HepG2 (cell line): ENCODE data around the gene SLC36A1. TPM values are rescaled to one million over a fixed set of nuclear protein-coding genes. Genes with fewer than 3 reads are reported as not detected.

Experiments
- ATAC-seq: fragments of 200-7000 bp; cut with Tn5 transposase; 3 replicates; pipeline ENCODE4 v1.9.1; 2020; ENCODE audit warnings: mild to moderate bottlenecking, moderate library complexity
- BruUV-seq: library from RNA; stranded (reverse); fragments of 400-500 nt; replicated peaks from 2 replicates; lab custom pipeline; 2021; lab: Mats Ljungman, UMichigan
- CTCF ChIA-PET: fragments of 300-600 bp; formaldehyde crosslinking; extraction: SDS; loops from one replicate; lab custom pipeline; 2021; ENCODE audit warnings: low total read pairs, inconsistent platforms, low intra/inter-chr PET ratio; lab: Yijun Ruan, JAX
- POLR2A ChIA-PET: fragments of 350-600 bp; sonication (Branson Sonifier 250); formaldehyde crosslinking; loops from one replicate; lab custom pipeline; 2020; ENCODE audit warnings: antibody characterized with exemption, inconsistent platforms; lab: Yijun Ruan, JAX
- DNase-seq: peaks from one replicate; pipeline ENCODE4 v3.0.0-alpha.2; 2015; ENCODE audit warnings: low spot score
- FAIRE-seq: peaks from 3 replicates; lab custom pipeline; 2011; peaks lifted over from hg19 to GRCh38; lab: Jason Lieb, UNC
- H2AFZ ChIP-seq: one replicate; pipeline ENCODE4 v1.6.1; 2011; ENCODE audit warnings: low read length, inconsistent platforms
- H3K27ac ChIP-seq: fragments of 300-600 bp; 3 replicates; pipeline ENCODE4 v1.8.0; 2011; ENCODE audit warnings: mixed run types, mild to moderate bottlenecking, mixed read lengths, low read length, inconsistent platforms; ENCODE audit not compliant: insufficient read depth; ENCODE audit errors: extremely low read length
- H3K27me3 ChIP-seq, 2 experiments: fragments of 200-600 bp in 1 of 2; 2 replicates in 1 of 2; 3 replicates in 1 of 2; pipeline versions ENCODE4 v1.6.0 to v1.8.0; 2011; ENCODE audit warnings: low read length in 2 of 2, mild to moderate bottlenecking in 2 of 2, moderate library complexity in 2 of 2, inconsistent platforms in 1 of 2; ENCODE audit not compliant: insufficient read depth in 2 of 2, control insufficient read depth in 1 of 2
- H3K36me3 ChIP-seq, 2 experiments: fragments of 200-600 bp in 1 of 2; replicated peaks in 1 of 2; 2 replicates in 1 of 2; 3 replicates in 1 of 2; pipeline versions ENCODE4 v1.5.1 to v1.8.0; 2011; ENCODE audit warnings: low read length in 2 of 2, inconsistent platforms in 1 of 2; ENCODE audit not compliant: insufficient read depth in 2 of 2, control insufficient read depth in 1 of 2
- H3K4me1 ChIP-seq: 2 replicates; pipeline ENCODE4 v1.5.1; 2012; ENCODE audit warnings: low read length, inconsistent platforms; ENCODE audit not compliant: insufficient read depth
- H3K4me2 ChIP-seq: 2 replicates; pipeline ENCODE4 v1.6.0; 2011; ENCODE audit warnings: low read depth, low read length, inconsistent platforms
- H3K4me3 ChIP-seq, 3 experiments: fragments of 200-600 bp in 1 of 3; sonication (generic), shearing (Covaris generic) in 1 of 3; replicated peaks in 1 of 3; 2 replicates each; pipeline ENCODE4 v1.5.1; 2011 to 2016; ENCODE audit warnings: low read length in 3 of 3, inconsistent platforms in 2 of 3, low read depth in 2 of 3, mild to moderate bottlenecking in 2 of 3, control low read depth in 1 of 3, mixed read lengths in 1 of 3; ENCODE audit not compliant: insufficient read depth in 1 of 3
- H3K79me2 ChIP-seq: one replicate; pipeline ENCODE4 v1.6.1; 2011; ENCODE audit warnings: low read length, inconsistent platforms; ENCODE audit not compliant: insufficient read depth
- H3K9ac ChIP-seq: 2 replicates; pipeline ENCODE4 v1.6.0; 2011; ENCODE audit warnings: mild to moderate bottlenecking, low read depth, low read length, inconsistent platforms; ENCODE audit not compliant: insufficient read depth
- H3K9me3 ChIP-seq: 2 replicates; pipeline ENCODE4 v1.5.1; 2012; ENCODE audit warnings: mild to moderate bottlenecking, low read length
- H4K20me1 ChIP-seq: 2 replicates; pipeline ENCODE4 v1.6.0; 2011; ENCODE audit warnings: inconsistent platforms, mild to moderate bottlenecking, low read length, moderate library complexity; ENCODE audit not compliant: insufficient read depth
- ARHGAP35 ChIP-seq: sonication (generic); formaldehyde crosslinking; IDR thresholded peaks from 2 replicates; pipeline ENCODE4 v1.9.0; 2022; ENCODE audit warnings: mild to moderate bottlenecking, inconsistent platforms, moderate library complexity, missing genetic modification reagents, borderline replicate concordance
- CENPT ChIP-seq: sonication (generic); formaldehyde crosslinking; IDR thresholded peaks from 2 replicates; pipeline ENCODE4 v1.8.0; 2022; ENCODE audit warnings: low read depth, mild to moderate bottlenecking, moderate library complexity, missing genetic modification reagents
- MTF2 ChIP-seq: sonication (generic); formaldehyde crosslinking; IDR thresholded peaks from 2 replicates; pipeline ENCODE4 v1.5.0; 2020; ENCODE audit warnings: missing genetic modification reagents, borderline replicate concordance
- MXI1 ChIP-seq: IDR thresholded peaks from 3 replicates; pipeline ENCODE4 v1.6.1; 2012; ENCODE audit warnings: low read depth, low read length, inconsistent platforms, borderline replicate concordance
- NFYC ChIP-seq: IDR thresholded peaks from 2 replicates; pipeline ENCODE4 v1.6.1; 2016; ENCODE audit warnings: missing genetic modification reagents, missing compliant biosample characterization
- PAWR ChIP-seq: sonication (generic); formaldehyde crosslinking; IDR thresholded peaks from 2 replicates; pipeline ENCODE4 v1.4.0; 2020; ENCODE audit warnings: missing genetic modification reagents, mild to moderate bottlenecking, borderline replicate concordance
- SRF ChIP-seq: IDR thresholded peaks from 2 replicates; pipeline ENCODE4 v1.6.1; 2011; ENCODE audit warnings: mild to moderate bottlenecking, low read depth, low read length, moderate library complexity
- TSC22D2 ChIP-seq: sonication (generic); formaldehyde crosslinking; IDR thresholded peaks from 2 replicates; pipeline ENCODE4 v1.5.1; 2020; ENCODE audit warnings: missing genetic modification reagents, mild to moderate bottlenecking, borderline replicate concordance
- ZFP82 ChIP-seq: sonication (generic); formaldehyde crosslinking; IDR thresholded peaks from 2 replicates; pipeline ENCODE4 v1.5.1; 2020; ENCODE audit warnings: mild to moderate bottlenecking, missing genetic modification reagents, borderline replicate concordance
- ZNF510 ChIP-seq: sonication (generic); formaldehyde crosslinking; IDR thresholded peaks from 2 replicates; pipeline ENCODE4 v1.4.0; 2020; ENCODE audit warnings: low read depth, mild to moderate bottlenecking, missing genetic modification reagents
- ZNF652 ChIP-seq: IDR thresholded peaks from 2 replicates; pipeline ENCODE4 v1.6.1; 2016; ENCODE audit warnings: low read depth, borderline replicate concordance
- WGBS: methylation state at CpG from one replicate; pipeline ENCODE4 v1.1.6; 2017; ENCODE audit warnings: low lambda C conversion rate; 5-methylcytosine and 5-hydroxymethylcytosine counted together
- in situ Hi-C: cut with HindIII; loops from 2 replicates; pipeline ENCODE4 v1.10.0; 2017; ENCODE audit warnings: low pct_unique_long_range_greater_than_20kb; ENCODE audit not compliant: extremely low pct_ligation_motif_present
- intact Hi-C: fragments of 100-400 bp; cut with micrococcal nuclease; formaldehyde crosslinking; loops from one replicate; pipeline ENCODE4 v1.10.0; 2022; ENCODE audit not compliant: unreplicated experiment
- polyA plus RNA-seq, 8 experiments: library from polyadenylated mRNA; depleted of rRNA in 3 of 8; stranded (reverse) in 7 of 8; unstranded in 1 of 8; fragments of >200 nt; fragmentation: Illumina TruSeq in 4 of 8; extraction: Trizol in 4 of 8; gene quantifications; 2 replicates each; pipeline versions ENCODE4 v1.2.1 to v1.2.3, GENCODE V29; 2011 to 2016; ENCODE audit warnings: low read depth in 4 of 8, missing spikeins in 1 of 8, mixed read lengths in 1 of 8; ENCODE audit not compliant: insufficient read depth in 1 of 8
- total RNA-seq, 5 experiments: library from RNA; depleted of rRNA; stranded (reverse); fragments of >200 nt; fragmentation: Illumina TruSeq; extraction: Trizol; gene quantifications; 2 replicates each; pipeline ENCODE4 v1.2.3, GENCODE V29; 2016; ENCODE audit warnings: low read depth in 1 of 5
- TF ChIP-seq, protein P1 (sequence below): sonication (generic); formaldehyde crosslinking; IDR thresholded peaks from 2 replicates; pipeline ENCODE4 v1.5.0; 2020; ENCODE audit warnings: mild to moderate bottlenecking, missing genetic modification reagents, borderline replicate concordance
- TF ChIP-seq, protein P2 (sequence below): sonication (generic); formaldehyde crosslinking; IDR thresholded peaks from 2 replicates; pipeline ENCODE4 v1.5.0; 2020; ENCODE audit warnings: missing genetic modification reagents
- TF ChIP-seq, protein P3 (sequence below): sonication (generic); formaldehyde crosslinking; IDR thresholded peaks from 2 replicates; pipeline ENCODE4 v1.8.1; 2023; ENCODE audit warnings: mild to moderate bottlenecking, missing genetic modification reagents

The SLC36A1 gene
- total and polyA plus RNA-seq, 2 of the 13 experiments (the other 11 are each of a cell fraction or from before 2014, with no cell fraction given) = 8.0 to 8.9 TPM

- Histone ChIP-seq H3K4me2 (no peak overlapping the region), H3K27ac (no peak overlapping the region), H3K79me2 (no peaks in the 10 kb centered on the region), H2AFZ (no peak overlapping the region), H3K36me3 (no peaks in the 10 kb centered on the region), H3K4me3 (no peak overlapping the region), H3K9me3 (peaks cover 23% of the 10 kb centered on the region), H3K27me3 (peaks cover 0 to 1% of the 10 kb centered on the region in 2 experiments; a peak in 1 of 5 replicates), H3K4me1 (0 out of 2 replicates have a peak, but pooled peaks cover 3% of the 10 kb centered on the region), H4K20me1 (no peaks in the 10 kb centered on the region), H3K9ac (no peak overlapping the region)
- ATAC-seq (no peak), FAIRE-seq (no peak), DNase-seq (no peak)
- intact Hi-C loops (no loop called here), in situ Hi-C loops (no loop called here)
- 49% methylated on average over 6 of the region's 6 CpGs for WGBS
- ChIA-PET CTCF (no interaction called here), POLR2A (no interaction called here)
- TF ChIP-seq TSC22D2 (CRISPR knock-in tag) (no peak), ZFP82 (CRISPR knock-in tag) (no peak), MXI1 (no peak), NFYC (no peak), CENPT (CRISPR knock-in tag) (no peak), ZNF652 (CRISPR knock-in tag) (no peak), PAWR (CRISPR knock-in tag) (no peak), SRF (no peak), ARHGAP35 (CRISPR knock-in tag) (no peak), ZNF510 (CRISPR knock-in tag) (no peak), MTF2 (no peak)
- TF ChIP-seq, protein P1, sequence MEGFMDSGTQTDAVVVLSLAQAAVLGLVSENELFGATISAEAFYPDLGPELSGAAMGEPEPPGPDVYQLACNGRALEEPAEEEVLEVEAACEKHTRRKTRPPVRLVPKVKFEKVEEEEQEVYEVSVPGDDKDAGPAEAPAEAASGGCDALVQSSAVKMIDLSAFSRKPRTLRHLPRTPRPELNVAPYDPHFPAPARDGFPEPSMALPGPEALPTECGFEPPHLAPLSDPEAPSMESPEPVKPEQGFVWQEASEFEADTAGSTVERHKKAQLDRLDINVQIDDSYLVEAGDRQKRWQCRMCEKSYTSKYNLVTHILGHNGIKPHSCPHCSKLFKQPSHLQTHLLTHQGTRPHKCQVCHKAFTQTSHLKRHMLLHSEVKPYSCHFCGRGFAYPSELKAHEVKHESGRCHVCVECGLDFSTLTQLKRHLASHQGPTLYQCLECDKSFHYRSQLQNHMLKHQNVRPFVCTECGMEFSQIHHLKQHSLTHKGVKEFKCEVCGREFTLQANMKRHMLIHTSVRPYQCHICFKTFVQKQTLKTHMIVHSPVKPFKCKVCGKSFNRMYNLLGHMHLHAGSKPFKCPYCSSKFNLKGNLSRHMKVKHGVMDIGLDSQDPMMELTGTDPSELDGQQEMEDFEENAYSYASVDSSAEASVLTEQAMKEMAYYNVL (CRISPR knock-in tag) = no peak
- TF ChIP-seq, protein P2, sequence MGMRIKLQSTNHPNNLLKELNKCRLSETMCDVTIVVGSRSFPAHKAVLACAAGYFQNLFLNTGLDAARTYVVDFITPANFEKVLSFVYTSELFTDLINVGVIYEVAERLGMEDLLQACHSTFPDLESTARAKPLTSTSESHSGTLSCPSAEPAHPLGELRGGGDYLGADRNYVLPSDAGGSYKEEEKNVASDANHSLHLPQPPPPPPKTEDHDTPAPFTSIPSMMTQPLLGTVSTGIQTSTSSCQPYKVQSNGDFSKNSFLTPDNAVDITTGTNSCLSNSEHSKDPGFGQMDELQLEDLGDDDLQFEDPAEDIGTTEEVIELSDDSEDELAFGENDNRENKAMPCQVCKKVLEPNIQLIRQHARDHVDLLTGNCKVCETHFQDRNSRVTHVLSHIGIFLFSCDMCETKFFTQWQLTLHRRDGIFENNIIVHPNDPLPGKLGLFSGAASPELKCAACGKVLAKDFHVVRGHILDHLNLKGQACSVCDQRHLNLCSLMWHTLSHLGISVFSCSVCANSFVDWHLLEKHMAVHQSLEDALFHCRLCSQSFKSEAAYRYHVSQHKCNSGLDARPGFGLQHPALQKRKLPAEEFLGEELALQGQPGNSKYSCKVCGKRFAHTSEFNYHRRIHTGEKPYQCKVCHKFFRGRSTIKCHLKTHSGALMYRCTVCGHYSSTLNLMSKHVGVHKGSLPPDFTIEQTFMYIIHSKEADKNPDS (CRISPR knock-in tag) = no peak
- TF ChIP-seq, protein P3, sequence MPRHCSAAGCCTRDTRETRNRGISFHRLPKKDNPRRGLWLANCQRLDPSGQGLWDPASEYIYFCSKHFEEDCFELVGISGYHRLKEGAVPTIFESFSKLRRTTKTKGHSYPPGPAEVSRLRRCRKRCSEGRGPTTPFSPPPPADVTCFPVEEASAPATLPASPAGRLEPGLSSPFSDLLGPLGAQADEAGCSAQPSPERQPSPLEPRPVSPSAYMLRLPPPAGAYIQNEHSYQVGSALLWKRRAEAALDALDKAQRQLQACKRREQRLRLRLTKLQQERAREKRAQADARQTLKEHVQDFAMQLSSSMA (CRISPR knock-in tag) = no peak
- BruUV-seq = no TSS peak
Measured at GRCh38 chr5:151420127-151420526, 27.3 kb upstream of the SLC36A1 start.
